Ovary (tissue), 9 donors: ENCODE data around the gene THBD. TPM values are rescaled to one million over a fixed set of nuclear protein-coding genes. Genes with fewer than 3 reads are reported as not detected.
"Not testable (repeated sequence)": the region's sequence is repeated elsewhere in the genome, so short reads cannot be mapped to it uniquely, and the experiment has no call there.

Source experiments
- DNase-seq, 5 donors: peaks; one replicate each; pipeline ENCODE4 v3.0.0-alpha.2; 2019 to 2020
- H3K27ac ChIP-seq, 2 donors: fragments of 200-600 bp; one replicate each; pipeline versions ENCODE4 v1.5.1 to v1.8.0; 2019 to 2022
- H3K27me3 ChIP-seq: fragments of 200-600 bp; one replicate; pipeline ENCODE4 v1.8.0; 2022
- H3K36me3 ChIP-seq: fragments of 200-600 bp; sonication (generic); one replicate; pipeline ENCODE4 v1.5.1; 2019
- H3K4me1 ChIP-seq: one replicate; pipeline ENCODE4 v1.8.1; 2013; ENCODE audit warnings: mild to moderate bottlenecking, moderate library complexity; ENCODE audit not compliant: insufficient read depth
- H3K4me3 ChIP-seq: fragments of 200-600 bp; sonication (generic); one replicate; pipeline ENCODE4 v1.5.1; 2017
- H3K9me3 ChIP-seq, 2 donors: fragments of 200-600 bp in 1 of 2; sonication (generic) in 1 of 2; one replicate each; pipeline versions ENCODE4 v1.5.1 to v1.8.1; 2013 to 2019; ENCODE audit warnings: mild to moderate bottlenecking in 1 of 2, moderate library complexity in 1 of 2
- CTCF ChIP-seq, 3 donors: fragments of 450-650 bp in 2 of 3; fragments of 200-600 bp in 1 of 3; IDR thresholded peaks; one replicate each; pipeline versions ENCODE4 v1.5.1 to v1.8.0; 2016 to 2022; ENCODE audit warnings: antibody characterized with exemption in 3 of 3, mild to moderate bottlenecking in 1 of 3
- EP300 ChIP-seq: sonication (generic); formaldehyde crosslinking; IDR thresholded peaks from one replicate; pipeline ENCODE4 v1.6.1; 2017; ENCODE audit warnings: antibody characterized with exemption
- POLR2A ChIP-seq: fragments of 450-650 bp; IDR thresholded peaks from one replicate; pipeline ENCODE4 v1.6.1; 2017; ENCODE audit warnings: antibody characterized with exemption, mild to moderate bottlenecking, moderate library complexity
- WGBS, 3 donors: extraction: QIAGEN DNeasy Blood & Tissue Kit in 1 of 3; methylation state at CpG; one replicate each; pipeline versions ENCODE4 v1.1.5 to v1.1.7; 2013 to 2017; 5-methylcytosine and 5-hydroxymethylcytosine counted together
- intact Hi-C, 4 donors: fragments of 100-400 bp; cut with DNase I; formaldehyde crosslinking; loops; one replicate each; pipeline versions ENCODE4 v1.11.0 to v1.15.1; 2022 to 2023
- polyA plus RNA-seq, 2 donors: library from polyadenylated mRNA; stranded (reverse); fragments of 200-250 nt in 1 of 2; fragments of 350-450 nt in 1 of 2; fragmentation: Illumina TruSeq in 1 of 2; extraction: RNeasy Lipid Tissue Mini Kit (QIAGEN cat#74804) in 1 of 2; gene quantifications; one replicate each; pipeline ENCODE4 v1.2.3, GENCODE V29; 2013 to 2014
- total RNA-seq, 7 donors: library from RNA; depleted of rRNA in 2 of 7; stranded (reverse); fragments of >200 nt in 2 of 7; fragmentation: NEBNext Ultra II Directional in 3 of 7; extraction: Animal tissue kit (Norgen Biotek cat#: 25700) in 3 of 7; gene quantifications; one replicate each; pipeline versions ENCODE4 v1.1.0 to v1.2.4, GENCODE V29; 2016 to 2023
- donor health status: DM: no; HTN: no; CAD: no; lungs with moderate emphysema.
- donor health status: DM: no; HTN: no; CAD: no.
- donor health status: Bipolar disorder and iron deficiency.
- donor health status: DM: yes; HTN: yes; CAD: no.
- donor health status: DM: no; HTN: no; CAD: no.
- donor health status: DM: yes; HTN: yes; CAD: no.

Gene THBD
- total and polyA plus RNA-seq, 9 donors, result 2.5 to 29.3 (median 9.7) TPM

- H3K27me3 ChIP-seq, result no peaks in the 10 kb centered on the region
- H3K4me3 ChIP-seq, result no peak overlapping the region
- intact Hi-C loops, result loop anchor here in 1 of 4 donors (10.0 kb wide), 1 partner anchor 303 kb away; no protein-coding TSS in a partner anchor
- TF ChIP-seq CTCF (IDR thresholded peaks at IDR 0.05) (no peak), EP300 (no peak), POLR2A (no peak)
- H3K27ac ChIP-seq, result no peak overlapping the region
- no peaks in the 10 kb centered on the region for H3K36me3 ChIP-seq
- WGBS, 3 donors, result 95 to 99% (median 95%) methylated on average over 6 of the region's 6 CpGs
- no peaks in the 10 kb centered on the region for H3K4me1 ChIP-seq
- DNase-seq, result no peak
- no peaks in the 10 kb centered on the region for H3K9me3 ChIP-seq
Observed at GRCh38 chr20:23031346-23031745, 18.1 kb downstream of the THBD start.

GRCh38 chr20:23029324-23029723 is 20.1 kb downstream of the THBD start:
- TF ChIP-seq POLR2A (no peak), EP300 (no peak), CTCF (IDR thresholded peaks at IDR 0.05) (no peak)
- no peak for DNase-seq
- Histone ChIP-seq H3K27ac (no peak overlapping the region), H3K4me3 (no peak overlapping the region), H3K9me3 (no peaks in the 10 kb centered on the region), H3K4me1 (peaks cover 1% of the 10 kb centered on the region), H3K27me3 (no peaks in the 10 kb centered on the region), H3K36me3 (no peaks in the 10 kb centered on the region)
- WGBS, 3 donors, result 72 to 82% (median 74%) methylated on average over 4 of the region's 4 CpGs
- intact Hi-C loops, result no loop called here

- H3K27ac ChIP-seq, result no peak overlapping the region
- no peak for TF ChIP-seq EP300
Observed at GRCh38 chr20:23028392-23028791, 21.1 kb downstream of the THBD start.

GRCh38 chr20:23027721-23028120 is 21.8 kb downstream of the THBD start:
- no peak for DNase-seq
- Histone ChIP-seq H3K36me3 (no peaks in the 10 kb centered on the region), H3K4me3 (no peak overlapping the region), H3K27me3 (no peaks in the 10 kb centered on the region), H3K9me3 (no peaks in the 10 kb centered on the region), H3K27ac (no peak overlapping the region), H3K4me1 (peaks cover 1% of the 10 kb centered on the region)
- 84 to 94% (median 93%) methylated on average over 1 of the region's 1 CpG for WGBS, 3 donors
- TF ChIP-seq EP300, result no peak
- intact Hi-C loops, result no loop called here

More at GRCh38 chr20:23028392-23028791, 21.1 kb downstream of the THBD start:
- H3K4me3 ChIP-seq, result no peak overlapping the region
- intact Hi-C loops, result no loop called here
- no peak for DNase-seq
- H3K9me3 ChIP-seq, result no peaks in the 10 kb centered on the region
- H3K4me1 ChIP-seq, result peaks cover 1% of the 10 kb centered on the region
- no peaks in the 10 kb centered on the region for H3K36me3 ChIP-seq
- H3K27me3 ChIP-seq, result no peaks in the 10 kb centered on the region
- 92 to 93% (median 92%) methylated on average over 3 of the region's 3 CpGs for WGBS, 3 donors

GRCh38 chr20:23025503-23025902 is 24.0 kb downstream of the THBD start:
- H3K36me3 ChIP-seq, intact Hi-C loops, H3K4me1 ChIP-seq, H3K27ac ChIP-seq, DNase-seq, H3K9me3 ChIP-seq, H3K4me3 ChIP-seq, H3K27me3 ChIP-seq: not testable (repeated sequence)
- 84 to 90% (median 89%) methylated on average over 14 of the region's 14 CpGs for WGBS, 3 donors

- WGBS, 3 donors, result 13 to 22% (median 14%) methylated on average over 3 of the region's 3 CpGs
- DNase-seq, result no peak
- no peaks in the 10 kb centered on the region for H3K36me3 ChIP-seq
- no peak for TF ChIP-seq CTCF (IDR thresholded peaks at IDR 0.05)
- TF ChIP-seq EP300, result no peak
- TF ChIP-seq POLR2A, result no peak
- H3K27me3 ChIP-seq, result no peaks in the 10 kb centered on the region
- intact Hi-C loops, result no loop called here
- H3K4me1 ChIP-seq, result peaks cover 1% of the 10 kb centered on the region
- no peaks in the 10 kb centered on the region for H3K9me3 ChIP-seq
- no peak overlapping the region for H3K27ac ChIP-seq
- H3K4me3 ChIP-seq, result no peak overlapping the region
Observed at GRCh38 chr20:23024701-23025100, 24.8 kb downstream of the THBD start.
